GM12801 (cell line): Measurements from ENCODE around the gene GALM.

ENCODE experiments used
- CTCF ChIP-seq: IDR thresholded peaks from one replicate; pipeline ENCODE4 v1.5.1; 2011; ENCODE audit warnings: control low read depth; ENCODE audit not compliant: insufficient read length; ENCODE audit errors: extremely low read depth

Gene GALM

DNA sequence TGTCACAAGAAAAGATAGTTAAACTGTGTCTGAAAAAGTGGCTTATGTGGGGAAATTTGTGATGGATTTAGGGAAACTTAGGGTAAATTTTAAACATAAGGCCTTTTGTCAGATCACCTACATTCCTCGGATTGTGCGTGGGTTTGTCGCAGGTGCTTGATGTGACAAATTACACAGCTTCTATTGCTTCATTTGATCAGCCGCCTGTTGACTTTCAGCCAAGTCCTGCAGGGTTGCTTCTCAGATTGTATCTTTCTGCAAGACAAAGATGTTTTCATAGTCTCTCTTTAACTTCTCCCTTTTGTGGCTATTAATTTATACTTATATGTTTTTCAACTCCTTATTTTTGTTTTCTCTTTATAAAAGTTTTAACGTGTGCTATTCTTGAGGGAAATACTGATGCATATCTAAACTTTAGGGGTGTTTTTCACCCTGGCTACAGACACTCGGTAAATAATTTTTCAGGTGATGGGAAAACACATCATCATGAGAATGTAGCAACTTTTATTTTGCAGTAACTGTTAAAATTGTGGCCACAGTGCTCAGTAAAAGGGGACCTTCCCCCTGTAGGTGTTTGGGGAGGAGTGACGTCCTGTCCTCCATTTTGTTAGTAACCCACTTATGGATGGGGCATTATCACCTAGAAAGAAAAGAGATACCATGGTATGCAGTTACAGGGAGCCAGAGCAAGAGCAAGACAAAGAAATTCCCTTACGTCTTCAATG, 31.4 kb downstream of the GALM start:
- TF ChIP-seq CTCF: no peak

GRCh38 chr2:38698467-38699003, 32.6 kb downstream of the GALM start:
- no peak for TF ChIP-seq CTCF

- TF ChIP-seq CTCF: no peak
These were observed 34.3 kb downstream of the GALM start for GRCh38 chr2:38700113-38700785.

DNA sequence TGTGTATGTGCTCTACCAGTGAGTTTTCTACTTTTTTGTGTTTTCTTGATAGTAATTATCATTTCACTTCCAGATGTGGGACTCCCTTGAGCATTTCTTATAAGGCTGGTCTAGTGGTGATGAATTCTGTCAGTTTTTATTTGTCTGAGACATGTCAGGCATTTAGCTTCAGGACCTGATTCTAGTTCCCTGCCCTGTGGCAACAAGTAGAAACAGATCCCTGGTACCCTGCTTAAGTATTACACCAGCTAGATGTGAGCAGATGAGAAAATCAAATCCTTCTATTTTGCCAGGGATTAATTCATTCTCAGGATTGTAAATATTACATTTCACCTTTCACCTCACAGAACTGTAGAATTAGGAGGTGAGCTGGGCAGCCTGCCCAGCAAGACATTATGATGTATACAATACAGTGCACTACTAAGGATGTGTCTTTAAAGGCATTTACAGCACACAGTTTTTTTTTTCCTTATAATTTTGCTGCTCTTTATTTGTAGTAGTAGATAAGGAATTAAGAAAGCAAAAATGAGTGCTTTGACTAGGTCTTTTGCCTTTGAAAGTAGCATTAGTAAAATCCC, 35.1 kb downstream of the GALM start:
- TF ChIP-seq CTCF: no peak

GRCh38 chr2:38701542-38701941, 35.6 kb downstream of the GALM start:
- no peak for TF ChIP-seq CTCF

DNA sequence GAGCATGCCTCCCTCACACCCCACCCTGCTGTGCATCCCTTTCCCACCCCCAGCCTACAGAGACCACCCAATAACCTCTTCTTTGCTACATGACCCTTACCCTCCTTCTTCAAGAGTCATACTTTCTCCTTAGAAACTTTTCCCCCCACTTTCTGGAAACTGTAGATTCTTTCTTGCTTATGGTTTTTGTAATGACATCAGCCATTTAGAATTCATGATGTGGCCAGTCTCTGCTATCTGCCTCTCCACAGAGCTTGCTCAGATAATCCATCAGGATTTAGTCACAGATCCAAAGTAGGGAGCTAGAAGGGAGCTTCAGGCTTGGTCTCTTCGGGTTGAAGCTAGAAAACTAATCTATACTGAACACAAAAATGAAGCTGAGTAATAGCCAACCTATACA, 36.5 kb downstream of the GALM start:
- TF ChIP-seq CTCF: no peak

GRCh38 chr2:38704664-38705063, 38.8 kb downstream of the GALM start:
- TF ChIP-seq CTCF: no peak
